ENCODE data around the gene RBM45. TPM values are rescaled to one million over a fixed set of nuclear protein-coding genes. Genes with fewer than 3 reads are reported as not detected.
"Not testable (repeated sequence)": the region's sequence is repeated elsewhere in the genome, so short reads cannot be mapped to it uniquely, and the experiment has no call there.

Gene RBM45
- total RNA-seq, 1 donor from 2014 or later, result 21.2 TPM

DNA sequence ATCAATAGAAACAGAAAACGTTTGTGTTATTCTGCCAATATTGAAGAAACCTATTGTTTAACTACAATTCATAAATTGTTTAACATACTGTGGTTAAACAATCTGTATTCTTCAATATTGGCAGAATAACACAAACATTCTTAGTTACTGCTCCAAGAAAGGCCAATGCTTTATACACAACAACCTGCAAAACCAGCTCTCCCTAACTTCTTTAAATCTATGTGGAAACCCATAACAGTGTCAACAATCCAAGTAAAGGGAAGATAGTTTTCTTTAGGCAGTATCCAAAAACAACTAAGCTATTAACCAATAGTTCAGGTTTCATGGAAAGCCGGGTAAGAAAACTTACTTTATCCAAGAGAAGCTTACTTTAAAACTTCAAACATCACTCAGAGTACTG, 6.2 kb upstream of the RBM45 start:
- no peak for DNase-seq (ENCODE audit: low read depth, low spot score)

DNA sequence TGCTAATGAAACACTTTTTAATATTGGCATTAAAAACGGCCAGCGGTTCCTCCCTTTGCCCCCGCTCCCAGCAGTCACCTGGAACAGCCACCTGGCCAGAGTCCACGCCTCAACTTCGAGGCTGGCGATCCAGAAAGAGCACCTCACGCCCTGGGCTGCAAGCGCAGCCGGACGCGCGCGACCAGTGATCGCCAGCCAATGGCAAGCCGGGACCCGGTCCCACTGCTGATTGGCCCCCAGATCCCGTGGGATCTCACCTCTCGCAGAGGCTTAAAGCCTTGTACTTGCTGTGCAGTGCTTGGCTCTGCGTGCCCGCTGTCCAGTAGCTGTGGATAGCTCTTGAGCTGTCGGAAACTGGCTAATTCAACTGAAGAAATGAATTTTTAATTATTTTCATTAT, 4.1 kb upstream of the RBM45 start:
- no peak for DNase-seq (ENCODE audit: low read depth, low spot score)

DNA sequence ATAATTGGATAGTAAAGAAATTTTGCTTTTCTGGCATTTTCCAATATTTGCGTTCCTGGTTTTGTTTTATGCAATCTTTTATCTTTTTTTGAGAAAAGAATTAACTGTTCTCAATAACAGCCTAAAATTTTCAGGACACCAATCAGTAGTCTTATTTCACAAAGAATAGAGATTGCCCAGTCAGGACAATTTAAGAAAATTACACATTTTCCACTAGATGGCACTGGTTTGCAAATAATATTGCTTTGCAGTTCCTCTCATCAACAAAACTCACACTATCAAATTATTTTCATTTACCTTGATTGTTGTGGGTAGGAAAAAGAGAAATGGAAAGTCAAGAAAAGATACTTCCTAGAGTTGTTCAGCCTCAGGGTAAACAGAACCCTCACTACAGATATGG, 2.4 kb upstream of the RBM45 start:
- peak; percentile 5 for DNase-seq (ENCODE audit: low read depth, low spot score)

DNA sequence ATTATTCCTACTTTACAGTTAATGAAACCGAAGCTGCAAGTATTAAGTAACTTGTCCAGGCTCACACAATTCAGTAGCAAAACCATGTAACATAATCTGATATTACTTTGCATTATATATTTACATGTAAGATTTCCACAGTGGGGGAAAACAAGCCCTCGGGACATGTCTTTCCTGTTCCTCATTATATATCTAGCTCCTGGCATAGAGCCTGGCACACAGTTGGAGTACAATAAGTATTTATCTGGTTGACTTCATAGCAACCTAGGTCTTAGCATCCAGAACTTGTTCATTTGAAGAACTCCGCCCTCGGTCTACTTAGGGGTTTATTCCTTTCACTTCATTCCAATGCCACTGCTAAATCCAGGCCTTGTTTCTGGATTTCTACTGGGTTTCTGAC, 1.6 kb upstream of the RBM45 start:
- DNase-seq (ENCODE audit: low read depth, low spot score), result no peak

DNA sequence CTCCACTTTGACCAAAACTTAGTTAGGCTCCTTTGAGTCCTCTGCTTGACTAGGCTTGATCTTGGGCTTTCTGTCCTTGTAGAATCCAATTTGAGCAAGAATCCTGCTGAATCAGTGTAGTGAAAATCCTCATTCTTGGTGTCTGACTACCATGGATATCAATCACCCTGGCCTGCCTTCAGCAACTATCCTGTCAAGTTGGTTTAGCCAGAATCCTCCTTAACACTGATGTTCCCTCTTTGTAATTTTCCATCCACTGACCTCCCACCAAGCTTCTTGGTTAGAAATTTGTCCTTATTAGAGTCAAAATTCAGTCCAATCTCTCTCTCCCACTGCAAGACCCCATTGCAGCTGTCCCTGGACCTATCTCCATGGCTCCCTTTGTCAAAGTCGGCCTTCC, 494 bp upstream of the RBM45 start:
- no peak for DNase-seq (ENCODE audit: low read depth, low spot score)

DNA sequence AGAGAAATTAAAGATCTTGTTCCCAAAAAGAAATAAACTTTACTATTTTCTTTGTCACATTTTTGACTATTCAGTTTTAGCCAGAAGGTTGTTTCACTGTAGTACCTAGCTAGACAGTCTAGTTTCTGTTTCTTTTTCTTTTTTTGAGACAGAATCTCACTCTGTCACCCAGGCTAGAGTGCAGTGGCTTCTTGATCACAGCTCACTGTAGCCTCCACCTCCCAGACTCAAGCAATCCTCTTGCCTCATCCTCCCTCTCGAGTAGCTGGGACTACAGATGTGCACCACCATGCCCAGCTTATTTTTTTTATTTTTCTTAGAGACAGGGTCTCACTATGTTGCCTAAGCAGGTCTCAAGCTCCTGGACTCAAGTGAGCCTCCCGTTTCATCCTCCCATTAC, 2.2 kb downstream of the RBM45 start:
- DNase-seq (ENCODE audit: low read depth, low spot score), result no peak

DNA sequence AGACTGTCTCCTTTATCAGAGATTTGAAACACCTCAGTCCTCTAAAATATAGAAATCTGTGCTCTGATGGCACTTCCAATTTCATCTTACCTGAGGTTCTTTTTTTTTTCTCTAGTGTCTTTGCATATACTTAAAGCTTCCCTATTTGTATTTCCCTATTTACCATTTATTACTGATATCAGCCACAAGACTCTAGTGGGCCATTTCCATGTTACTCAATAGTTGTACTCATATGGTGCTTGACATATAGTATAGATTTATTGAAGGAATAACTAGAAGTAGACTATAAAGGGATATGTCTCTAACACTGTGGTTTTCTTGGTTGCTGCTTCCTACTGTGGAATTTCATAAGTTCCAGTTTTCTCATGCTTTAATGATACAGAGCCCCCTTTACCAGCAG, 3.0 kb downstream of the RBM45 start:
- no peak for DNase-seq (ENCODE audit: low read depth, low spot score)

DNA sequence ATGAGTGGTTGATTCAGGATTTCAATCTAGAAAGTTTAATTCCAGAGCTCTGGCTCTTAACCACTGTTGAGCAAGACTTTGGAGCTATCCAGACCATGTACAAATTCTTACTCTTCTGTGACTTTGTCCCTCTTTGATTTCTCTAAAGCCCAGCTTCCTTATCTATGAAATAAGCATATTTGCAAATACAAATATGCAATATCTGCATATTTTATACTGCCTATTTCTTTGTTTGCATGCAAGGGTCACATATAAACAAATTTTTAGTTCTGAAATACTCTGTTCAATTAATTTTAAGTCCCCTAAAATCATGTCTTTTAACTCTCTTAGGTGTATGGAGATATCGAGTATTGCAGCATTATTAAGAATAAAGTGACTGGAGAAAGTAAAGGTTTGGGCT, 5.5 kb downstream of the RBM45 start:
- DNase-seq (ENCODE audit: low read depth, low spot score), result no peak

DNA sequence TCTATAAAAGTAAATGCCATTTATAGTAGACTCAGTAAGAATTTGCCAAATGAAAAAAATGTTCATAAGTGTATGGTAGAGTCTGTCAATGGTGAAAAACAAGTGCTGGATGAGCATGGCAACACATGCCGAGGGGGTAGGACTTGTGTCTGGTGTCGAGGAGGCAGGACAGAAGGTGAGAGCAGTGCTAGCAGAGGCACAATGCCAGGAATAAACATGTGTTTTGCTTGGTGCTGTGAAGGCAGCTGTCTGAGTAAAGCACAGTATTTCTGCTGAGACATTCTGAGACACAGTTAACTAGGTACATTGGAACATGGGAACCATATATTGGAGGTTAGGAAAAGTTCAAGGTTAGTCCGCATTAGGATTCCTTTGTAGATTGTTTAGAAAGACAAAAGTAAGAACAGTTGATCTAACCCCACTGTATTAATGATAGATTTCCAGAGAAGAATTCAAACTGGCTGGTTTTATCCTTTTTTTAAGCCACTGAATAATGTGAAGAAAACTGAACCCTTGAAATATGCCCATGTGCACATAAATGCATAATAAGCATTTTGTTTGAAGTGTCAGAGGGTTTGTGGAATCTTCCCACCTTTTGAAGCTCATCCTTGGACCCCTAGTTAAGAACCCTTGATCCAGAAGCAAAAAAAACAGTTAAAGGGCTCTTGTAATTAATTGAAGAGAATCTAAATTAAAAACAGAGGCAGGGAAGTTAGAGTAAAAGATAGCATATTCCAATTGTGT, 7.1 kb downstream of the RBM45 start:
- DNase-seq (ENCODE audit: low read depth, low spot score), result no peak

DNA sequence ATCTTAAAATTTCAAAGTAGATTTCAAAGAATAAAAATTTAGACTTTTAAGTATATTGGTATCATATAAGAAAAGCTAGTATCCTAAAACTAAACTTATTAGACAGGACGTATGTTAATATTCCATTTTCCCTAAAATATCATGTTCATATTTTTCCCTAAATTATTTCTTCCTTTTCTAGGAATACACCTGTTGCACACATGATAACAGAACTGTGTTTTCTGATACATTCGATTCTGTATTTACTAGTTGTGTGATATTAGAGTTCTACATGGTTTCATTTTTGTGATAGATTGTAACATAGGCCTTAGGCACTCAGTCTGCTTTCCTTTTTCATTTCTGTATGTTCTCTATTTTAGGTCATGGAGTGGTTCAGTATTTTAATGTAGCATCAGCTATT, 10.9 kb downstream of the RBM45 start:
- DNase-seq (ENCODE audit: low read depth, low spot score), result no peak

DNA sequence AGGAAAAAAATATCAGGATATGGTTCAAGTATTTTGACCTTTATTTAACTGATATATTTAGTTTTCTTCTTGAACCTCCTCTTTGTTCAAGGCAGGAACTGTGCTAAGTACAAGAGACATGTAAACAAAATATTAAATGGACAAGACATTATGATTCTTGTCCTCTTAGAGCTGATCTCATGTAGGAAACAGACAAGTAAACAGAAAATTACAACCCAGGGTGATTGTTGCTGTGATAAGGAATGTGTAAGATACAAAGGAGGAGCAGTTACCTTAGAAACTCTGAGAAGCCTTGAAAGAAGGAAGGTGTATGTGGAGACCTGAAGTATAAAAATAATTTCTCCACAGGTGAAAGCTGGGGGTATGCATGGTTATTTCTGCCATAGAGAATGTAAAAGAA, 12.9 kb downstream of the RBM45 start:
- DNase-seq (ENCODE audit: low read depth, low spot score), result no peak

DNA sequence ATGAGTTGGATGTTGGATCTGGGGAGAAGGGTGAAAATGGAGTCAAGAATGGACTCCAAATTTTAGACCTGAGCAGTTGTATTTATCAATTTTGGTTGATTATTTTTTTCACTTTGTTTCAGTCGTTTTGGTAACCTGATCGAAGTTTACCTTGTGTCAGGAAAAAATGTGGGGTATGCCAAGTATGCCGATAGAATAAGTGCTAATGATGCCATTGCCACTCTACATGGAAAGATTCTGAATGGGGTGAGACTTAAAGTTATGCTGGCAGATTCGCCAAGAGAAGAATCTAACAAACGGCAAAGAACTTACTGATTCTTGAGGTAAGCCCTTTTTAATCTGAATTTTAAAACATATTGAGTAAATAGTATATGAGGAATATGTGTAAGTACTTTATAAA, 13.6 kb downstream of the RBM45 start:
- DNase-seq (ENCODE audit: low read depth, low spot score), result no peak

DNA sequence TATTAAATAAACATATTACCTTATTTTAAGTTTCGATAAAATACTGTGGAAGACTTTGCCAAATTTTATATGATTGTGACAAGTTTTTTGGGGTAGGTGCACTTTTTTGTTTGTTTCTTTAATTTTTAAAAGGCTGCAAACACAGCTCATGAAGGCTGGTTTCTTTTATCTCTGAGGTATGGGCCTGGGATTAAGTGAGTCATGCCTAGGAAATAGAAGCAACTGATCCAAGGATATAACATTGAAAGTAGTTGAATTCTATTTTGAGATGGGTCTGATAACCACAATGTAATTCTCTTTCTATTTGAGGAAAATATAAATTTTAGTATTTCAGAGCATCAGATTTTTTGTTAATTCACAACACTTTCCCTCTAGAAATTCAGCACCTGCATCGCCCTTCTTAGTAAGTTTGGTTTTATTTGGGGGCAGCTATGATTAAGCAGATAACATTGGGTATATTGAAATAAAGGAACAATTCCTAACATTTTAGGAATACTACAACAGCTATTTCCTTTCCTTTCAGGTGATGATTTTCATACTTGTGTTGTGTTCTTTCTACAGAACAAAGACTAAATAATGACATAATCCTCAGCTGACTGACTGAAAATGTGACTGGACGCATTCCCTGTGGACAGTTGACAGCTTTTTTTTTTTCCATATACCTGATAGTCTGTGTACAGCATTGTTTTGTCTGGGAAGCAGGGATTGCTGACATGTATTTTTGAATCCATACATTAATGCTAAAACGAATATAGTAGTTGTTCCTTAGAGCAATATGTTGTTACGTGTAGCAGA, 16.8 kb downstream of the RBM45 start:
- no peak for DNase-seq (ENCODE audit: low read depth, low spot score)

DNA sequence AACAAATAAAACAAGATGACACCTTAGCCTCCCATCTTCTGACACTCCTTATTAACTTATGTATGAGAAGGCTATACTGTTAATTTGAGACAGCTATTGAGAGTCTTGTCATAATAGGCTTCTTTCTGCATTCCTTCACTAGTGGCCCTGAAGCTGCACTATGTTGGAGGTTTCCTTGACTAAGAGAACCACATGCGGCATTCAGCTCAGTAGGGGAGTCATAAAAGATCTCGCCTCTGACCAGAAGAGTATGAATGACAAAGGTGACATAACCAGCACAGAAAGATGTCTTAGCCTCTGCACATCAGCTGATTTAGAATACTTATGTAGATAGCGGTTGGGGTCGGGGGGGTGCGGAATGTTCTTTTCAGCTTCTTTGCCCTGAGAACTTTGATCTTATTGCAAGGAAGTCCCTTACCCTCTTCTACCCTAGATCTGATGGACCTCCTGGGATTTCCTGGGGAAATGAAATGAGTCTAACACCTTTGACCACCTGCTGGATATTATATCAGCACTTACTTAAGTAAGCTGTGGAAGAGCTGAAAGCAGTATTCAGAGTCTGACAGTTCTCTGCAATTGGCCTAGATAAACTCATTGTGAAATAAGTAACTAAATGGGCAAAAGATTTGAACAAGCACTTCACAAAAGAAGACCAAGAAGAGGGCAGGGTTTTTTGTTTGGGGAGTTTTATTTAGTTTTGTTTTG, 24.2 kb downstream of the RBM45 start:
- DNase-seq (ENCODE audit: low read depth, low spot score), result no peak

DNA sequence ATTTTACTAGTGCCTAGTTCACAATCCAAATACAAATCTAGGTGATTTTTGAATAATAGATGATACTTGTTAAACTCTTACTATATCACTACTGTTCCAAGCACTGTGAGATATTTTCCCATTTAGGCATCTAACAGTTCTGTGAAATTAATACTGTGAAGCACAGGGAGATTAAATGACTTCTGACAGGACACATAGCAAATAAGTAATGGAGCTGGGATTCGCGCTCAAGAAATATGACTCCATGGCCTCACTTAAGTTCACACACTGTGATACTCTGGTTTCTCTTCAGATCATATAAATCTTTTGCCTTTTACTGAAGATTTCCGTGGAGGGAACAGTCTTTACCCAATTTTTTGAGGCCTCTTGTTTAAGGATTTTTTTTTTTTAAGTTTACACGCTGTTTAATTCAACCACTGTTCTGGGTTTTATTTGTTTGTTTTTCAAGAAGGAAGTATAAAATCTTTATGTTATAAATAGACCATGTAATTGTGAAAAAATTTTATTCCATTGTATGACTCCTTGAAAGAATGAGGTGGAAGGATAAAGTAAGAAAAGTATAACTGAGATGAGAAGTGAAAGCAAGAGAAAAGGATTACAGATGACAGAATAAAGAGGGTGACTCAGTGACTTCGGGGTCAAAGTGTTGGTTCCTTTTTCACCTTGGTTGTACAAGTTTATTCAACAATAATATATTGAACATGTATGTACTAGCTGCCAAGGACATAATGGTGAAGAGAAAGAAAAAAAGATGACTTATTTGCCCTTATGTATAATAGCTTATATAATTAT, 30.2 kb downstream of the RBM45 start:
- no peak for DNase-seq (ENCODE audit: low read depth, low spot score)

DNA sequence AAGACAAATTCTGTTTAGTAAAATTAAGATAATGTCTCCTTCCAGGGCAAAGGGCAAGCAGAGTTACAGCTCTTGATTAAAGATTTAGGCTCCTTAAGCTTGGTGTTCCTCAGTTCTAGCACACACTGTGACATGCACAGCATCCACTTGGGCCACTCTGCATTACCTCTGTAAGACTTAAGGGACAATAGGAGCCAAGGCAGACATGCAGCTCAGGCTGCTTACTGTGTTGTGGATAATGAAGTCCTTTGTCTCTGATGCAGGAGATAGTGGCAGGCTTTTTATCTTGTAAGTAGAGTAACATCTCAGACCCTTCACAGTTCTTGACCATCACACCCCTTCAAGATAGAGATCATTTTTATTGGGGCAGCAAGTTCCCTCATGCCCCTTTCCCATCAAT, 31.2 kb downstream of the RBM45 start:
- no peak for DNase-seq (ENCODE audit: low read depth, low spot score)

DNA sequence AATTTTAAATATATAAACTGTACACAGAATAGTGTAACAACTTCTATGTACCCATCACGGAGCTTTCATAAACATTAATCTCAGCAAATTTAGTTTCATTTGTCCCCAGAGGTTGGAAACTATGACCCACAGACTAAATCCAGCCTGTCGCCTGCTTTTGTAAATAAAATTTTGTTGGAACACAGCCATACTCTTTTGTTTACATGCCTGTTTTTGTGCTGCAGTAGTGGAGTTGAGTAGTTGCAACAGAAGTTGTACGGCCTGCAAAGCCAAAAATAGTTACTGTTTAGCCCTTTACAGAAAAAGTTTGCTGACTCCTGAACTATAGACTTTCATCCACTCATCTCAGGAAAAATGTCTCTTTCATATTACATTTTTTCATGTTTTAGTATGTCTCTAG, 39.8 kb downstream of the RBM45 start:
- no peak for DNase-seq (ENCODE audit: low read depth, low spot score)

DNA sequence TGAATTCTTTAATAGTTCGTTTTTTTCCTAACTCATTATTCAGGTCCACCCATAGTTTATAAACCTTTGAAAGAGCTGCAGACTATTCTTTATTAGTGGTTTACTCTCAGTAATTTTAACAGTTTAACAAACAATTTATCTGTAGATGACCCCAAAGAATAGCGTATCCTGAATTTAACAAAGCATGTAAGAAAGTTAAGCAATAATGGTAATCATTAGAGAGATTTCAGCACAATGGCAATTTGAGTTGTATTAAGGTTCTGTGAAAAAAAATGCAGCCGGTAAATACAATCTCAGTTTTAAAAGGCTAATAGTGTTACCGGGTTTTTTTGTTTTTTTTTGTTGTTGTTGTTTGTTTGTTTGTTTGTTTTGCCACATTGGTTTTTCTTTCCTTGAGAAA, 40.3 kb downstream of the RBM45 start:
- no peak for DNase-seq (ENCODE audit: low read depth, low spot score)

DNA sequence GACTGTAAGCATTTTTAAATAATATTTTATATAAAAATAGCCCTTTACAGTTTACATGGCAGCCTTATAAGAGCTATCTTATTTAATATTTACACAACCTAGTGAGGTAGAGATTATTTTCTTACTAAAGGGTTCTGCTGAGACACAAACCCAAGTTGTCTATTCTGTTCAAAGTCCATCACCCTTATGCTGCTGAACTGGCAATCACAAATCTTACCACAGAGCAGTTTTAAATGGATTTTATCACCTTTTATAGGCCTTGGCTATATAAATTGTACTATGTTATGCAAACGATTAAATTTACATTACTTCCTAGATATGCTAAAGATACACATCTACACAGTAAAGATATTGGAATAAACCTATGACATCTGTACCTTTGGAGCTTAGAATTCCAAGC, 40.7 kb downstream of the RBM45 start:
- no peak for DNase-seq (ENCODE audit: low read depth, low spot score)

DNA sequence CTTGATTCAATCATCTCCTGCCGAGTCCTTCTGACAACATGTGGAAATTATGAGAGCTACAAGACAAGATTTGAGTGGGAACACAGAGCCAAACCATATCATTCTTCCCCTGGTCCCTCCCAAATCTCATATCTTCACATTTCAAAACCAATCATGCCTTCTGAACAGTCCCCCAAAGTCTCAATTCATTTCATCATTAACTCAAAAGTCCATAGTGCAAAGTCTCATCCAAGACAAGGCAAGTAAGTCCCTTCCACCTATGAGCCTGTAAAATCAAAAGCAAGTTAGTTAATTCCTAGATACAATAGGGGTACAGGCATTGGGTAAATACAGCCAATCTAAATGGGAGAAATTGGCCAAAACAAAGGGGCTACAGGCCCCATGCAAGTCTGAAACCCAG, 41.6 kb downstream of the RBM45 start:
- DNase-seq (ENCODE audit: low read depth, low spot score), result not testable (repeated sequence)

DNA sequence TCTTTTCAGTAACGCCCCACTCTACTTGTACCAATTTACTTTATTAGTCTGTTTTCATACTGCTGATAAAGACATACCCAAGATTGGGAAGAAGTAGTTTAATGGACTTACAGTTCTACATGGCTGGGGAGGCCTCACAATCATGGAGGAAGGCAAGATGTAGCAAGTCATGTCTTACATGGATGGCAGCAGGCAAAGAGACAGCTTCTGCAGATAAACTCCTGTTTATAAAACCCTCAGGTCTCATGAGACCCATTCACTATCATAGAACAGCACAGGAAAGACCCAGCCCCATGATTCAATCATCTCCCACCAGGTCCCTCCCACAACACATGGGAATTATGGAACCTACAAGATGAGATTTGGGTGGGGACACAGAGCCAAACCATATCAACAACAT, 43.3 kb downstream of the RBM45 start:
- no peak for DNase-seq (ENCODE audit: low read depth, low spot score)

DNA sequence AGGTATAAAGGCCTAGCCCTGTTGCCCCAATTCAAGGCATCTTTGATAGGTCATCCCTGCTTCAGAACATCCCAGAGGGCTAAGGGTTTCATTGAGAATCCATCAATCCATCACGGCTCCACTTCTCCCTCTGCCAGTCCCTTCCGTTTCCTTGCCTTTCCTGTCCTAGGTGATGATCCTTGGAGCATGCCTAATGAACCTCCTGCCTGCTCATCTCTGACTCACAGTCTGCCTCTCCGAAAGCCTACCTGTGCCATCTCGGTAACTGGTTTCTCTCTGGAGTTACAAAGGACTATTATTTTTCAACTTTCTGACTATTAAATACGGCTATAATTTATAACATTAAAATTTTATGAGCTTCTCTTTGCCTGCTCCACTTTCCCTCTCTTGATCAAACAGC, 45.3 kb downstream of the RBM45 start:
- no peak for DNase-seq (ENCODE audit: low read depth, low spot score)
